ENCODE data around the gene NAV2. TPM values are rescaled to one million over a fixed set of nuclear protein-coding genes. Genes with fewer than 3 reads are reported as not detected.

Gene NAV2
- total RNA-seq, 1 experiment from 2014 or later: 2.1 TPM

DNA sequence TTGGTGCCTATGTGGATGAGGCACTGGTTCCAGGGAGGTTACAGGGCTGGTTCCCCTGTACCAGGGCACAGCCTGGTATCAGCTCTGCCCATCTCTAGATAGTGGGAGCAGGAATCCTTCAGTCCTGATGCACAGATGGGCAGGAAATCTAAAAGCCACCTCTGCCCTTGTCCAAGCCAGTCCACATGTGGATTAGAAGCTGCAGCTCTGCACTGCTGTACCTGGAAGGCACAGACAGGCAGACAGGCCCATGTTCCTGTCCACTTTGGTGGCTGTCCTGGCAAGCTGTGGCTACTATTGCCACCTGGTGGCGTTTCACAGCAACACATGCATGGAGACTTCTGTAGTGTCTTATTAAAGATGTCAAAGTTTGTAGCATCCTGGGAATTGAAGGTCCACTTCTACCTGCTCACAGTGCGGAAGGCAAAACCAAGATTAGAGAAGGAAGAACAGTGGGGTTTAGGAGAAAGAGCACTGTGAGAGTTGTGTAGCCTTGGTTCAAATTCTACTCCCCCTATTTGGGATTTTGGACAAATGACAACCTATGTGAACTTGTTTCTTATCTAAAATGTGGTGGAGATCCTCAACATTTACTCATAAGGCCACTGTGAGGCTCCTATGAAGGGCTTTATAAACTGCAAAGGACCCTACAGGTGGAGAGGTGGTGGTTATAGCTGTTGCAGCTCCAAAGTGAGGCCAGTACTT is 30.1 kb downstream of the NAV2 start:
- Histone ChIP-seq H2AFZ (ENCODE audit: low read depth, low read length, poor library complexity, severe bottlenecking) (no peak overlapping the region), H4K20me1 (ENCODE audit: insufficient read depth) (no peaks in the 10 kb centered on the region), H3K79me2 (ENCODE audit: insufficient read depth, low read length) (no peaks in the 10 kb centered on the region), H3K36me3 (ENCODE audit: control insufficient read depth in 1 of 2, insufficient read depth in 2 of 2, low read length in 2 of 2) (no peaks in the 10 kb centered on the region), H3K27ac (ENCODE audit: low read depth, low read length) (no peak overlapping the region), H3K9me2 (ENCODE audit: insufficient read depth) (no peaks in the 10 kb centered on the region), H3K4me3 (replicated peaks in 1 of 2; ENCODE audit: low read depth in 1 of 2, low read length in 2 of 2) (no peak overlapping the region), H3K4me1 (ENCODE audit: control insufficient read depth in 1 of 2, insufficient read depth in 2 of 2, low read length in 2 of 2) (no peaks in the 10 kb centered on the region), H3K9ac (ENCODE audit: low read length) (no peak overlapping the region), H3K4me2 (ENCODE audit: low read length) (no peak overlapping the region), H3K27me3 (ENCODE audit: insufficient read depth, low read length) (no peaks in the 10 kb centered on the region), H3K9me3 (ENCODE audit: control insufficient read depth in 1 of 2, insufficient read depth in 1 of 2, low read depth in 1 of 2, low read length in 2 of 2) (no peaks in the 10 kb centered on the region)
- ChIA-PET POLR2A (no interaction called here), RAD21 (ENCODE audit: low non-redundant PET in 1 of 2, low total read pairs in 2 of 2, uncharacterized antibody in 2 of 2, unreplicated experiment in 2 of 2) (interaction anchor here (0.7 to 1.2 kb wide), 5 partner anchors 20 to 185 kb away, joined by 3 to 6 read pairs (median 3); no protein-coding TSS in a partner anchor), CTCF (interaction anchor here (0.6 to 2.4 kb wide), 12 partner anchors 8 to 187 kb away, joined by 3 to 80 read pairs (median 5); no protein-coding TSS in a partner anchor)
- no TSS peak for BruUV-seq (replicated peaks)
- peak; percentile 97 for ATAC-seq
- intact Hi-C loops (cut with micrococcal nuclease): loop anchor here (1.0 to 10.0 kb wide), 5 partner anchors 161 to 672 kb away; no protein-coding TSS in a partner anchor
- peak; percentile 51 for DNase-seq (ENCODE audit: low read depth, low spot score)
- TF ChIP-seq CBX3 (IDR thresholded peaks at IDR 0.05; ENCODE audit: low read depth) (no peak), RAD21 (IDR thresholded peaks at IDR 0.05; ENCODE audit: low read depth) (peak; percentile 96), ZFX (IDR thresholded peaks at IDR 0.05) (no peak), CEBPB (IDR thresholded peaks at IDR 0.05; ENCODE audit: low read depth) (no peak), EZH2phosphoT487 (IDR thresholded peaks at IDR 0.05; ENCODE audit: borderline replicate concordance) (no peak), FOSL1 (IDR thresholded peaks at IDR 0.05; ENCODE audit: low read depth) (no peak)
- TF ChIP-seq, protein P1, sequence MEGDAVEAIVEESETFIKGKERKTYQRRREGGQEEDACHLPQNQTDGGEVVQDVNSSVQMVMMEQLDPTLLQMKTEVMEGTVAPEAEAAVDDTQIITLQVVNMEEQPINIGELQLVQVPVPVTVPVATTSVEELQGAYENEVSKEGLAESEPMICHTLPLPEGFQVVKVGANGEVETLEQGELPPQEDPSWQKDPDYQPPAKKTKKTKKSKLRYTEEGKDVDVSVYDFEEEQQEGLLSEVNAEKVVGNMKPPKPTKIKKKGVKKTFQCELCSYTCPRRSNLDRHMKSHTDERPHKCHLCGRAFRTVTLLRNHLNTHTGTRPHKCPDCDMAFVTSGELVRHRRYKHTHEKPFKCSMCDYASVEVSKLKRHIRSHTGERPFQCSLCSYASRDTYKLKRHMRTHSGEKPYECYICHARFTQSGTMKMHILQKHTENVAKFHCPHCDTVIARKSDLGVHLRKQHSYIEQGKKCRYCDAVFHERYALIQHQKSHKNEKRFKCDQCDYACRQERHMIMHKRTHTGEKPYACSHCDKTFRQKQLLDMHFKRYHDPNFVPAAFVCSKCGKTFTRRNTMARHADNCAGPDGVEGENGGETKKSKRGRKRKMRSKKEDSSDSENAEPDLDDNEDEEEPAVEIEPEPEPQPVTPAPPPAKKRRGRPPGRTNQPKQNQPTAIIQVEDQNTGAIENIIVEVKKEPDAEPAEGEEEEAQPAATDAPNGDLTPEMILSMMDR (IDR thresholded peaks at IDR 0.05 in 2 of 3, conservative IDR thresholded peaks at IDR 0.05 in 1 of 3; ENCODE audit: borderline replicate concordance in 1 of 3, insufficient read depth in 1 of 3, low read depth in 2 of 3, low read length in 2 of 3): peak; percentile 81 to 90 (median 88); a peak in 5 of 6 replicates

All from HCT116 (cell line).